Large intestine (tissue), 12 donors: ENCODE results near the gene MGA. TPM values are rescaled to one million over a fixed set of nuclear protein-coding genes. Genes with fewer than 3 reads are reported as not detected.

Experiments
- DNase-seq, 2 donors: peaks; one replicate each; pipeline versions ENCODE4 v3.0.0 to v3.0.0-alpha.2; 2013
- H3K27ac ChIP-seq: one replicate; pipeline ENCODE4 v1.5.1; 2013; ENCODE audit warnings: low read length
- H3K27me3 ChIP-seq: 2 replicates; pipeline ENCODE4 v1.6.1; 2013; ENCODE audit warnings: low read length; ENCODE audit not compliant: control insufficient read depth, insufficient read depth
- H3K36me3 ChIP-seq: 2 replicates; pipeline ENCODE4 v1.6.1; 2013; ENCODE audit warnings: low read length; ENCODE audit not compliant: control insufficient read depth, insufficient read depth
- H3K4me1 ChIP-seq: one replicate; pipeline ENCODE4 v1.6.1; 2013; ENCODE audit warnings: low read length; ENCODE audit not compliant: control insufficient read depth, insufficient read depth
- H3K4me3 ChIP-seq: one replicate; pipeline ENCODE4 v1.5.1; 2013; ENCODE audit warnings: low read length
- H3K9me3 ChIP-seq: one replicate; pipeline ENCODE4 v1.6.1; 2013; ENCODE audit warnings: mild to moderate bottlenecking, low read depth, low read length, moderate library complexity; ENCODE audit not compliant: control insufficient read depth
- WGBS: methylation state at CpG from one replicate; pipeline ENCODE4 v1.1.5; 2013; ENCODE audit warnings: low lambda C conversion rate; ENCODE audit not compliant: insufficient coverage; 5-methylcytosine and 5-hydroxymethylcytosine counted together
- long read RNA-seq, 11 donors: transcript quantifications; one replicate each; lab custom pipeline, GENCODE V29; 2026
- polyA plus RNA-seq: library from polyadenylated mRNA; unstranded; fragments of 120-200 nt; gene quantifications from one replicate; pipeline ENCODE4 v1.2.1, GENCODE V29; 2013

MGA gene
- polyA plus RNA-seq, result 18.9 TPM
- long read RNA-seq, donor 1, result 0 reads
- long read RNA-seq, donor 2, partial matches to known transcripts, result 5 of 6 reads
- long read RNA-seq, donor 2, other reads (novel, unspliced or antisense), result 0 of 6 reads
- long read RNA-seq, donor 3, result 0 reads
- long read RNA-seq, donor 4, result 0 reads
- long read RNA-seq, donor 5, partial matches to known transcripts, result 0 of 2 reads
- long read RNA-seq, donor 5, other reads (novel, unspliced or antisense), result 0 of 2 reads
- long read RNA-seq, donor 6, partial matches to known transcripts, result 0 of 2 reads
- long read RNA-seq, donor 6, other reads (novel, unspliced or antisense), result 0 of 2 reads
- long read RNA-seq, donor 7, result 0 reads
- long read RNA-seq, donor 8, partial matches to known transcripts, result 0 of 2 reads
- long read RNA-seq, donor 8, other reads (novel, unspliced or antisense), result 0 of 2 reads
- long read RNA-seq, donor 9, result 0 reads
- long read RNA-seq, donor 10, partial matches to known transcripts, result 0 of 2 reads
- long read RNA-seq, donor 10, other reads (novel, unspliced or antisense), result 0 of 2 reads
- long read RNA-seq, donor 11, result 0 reads

DNA sequence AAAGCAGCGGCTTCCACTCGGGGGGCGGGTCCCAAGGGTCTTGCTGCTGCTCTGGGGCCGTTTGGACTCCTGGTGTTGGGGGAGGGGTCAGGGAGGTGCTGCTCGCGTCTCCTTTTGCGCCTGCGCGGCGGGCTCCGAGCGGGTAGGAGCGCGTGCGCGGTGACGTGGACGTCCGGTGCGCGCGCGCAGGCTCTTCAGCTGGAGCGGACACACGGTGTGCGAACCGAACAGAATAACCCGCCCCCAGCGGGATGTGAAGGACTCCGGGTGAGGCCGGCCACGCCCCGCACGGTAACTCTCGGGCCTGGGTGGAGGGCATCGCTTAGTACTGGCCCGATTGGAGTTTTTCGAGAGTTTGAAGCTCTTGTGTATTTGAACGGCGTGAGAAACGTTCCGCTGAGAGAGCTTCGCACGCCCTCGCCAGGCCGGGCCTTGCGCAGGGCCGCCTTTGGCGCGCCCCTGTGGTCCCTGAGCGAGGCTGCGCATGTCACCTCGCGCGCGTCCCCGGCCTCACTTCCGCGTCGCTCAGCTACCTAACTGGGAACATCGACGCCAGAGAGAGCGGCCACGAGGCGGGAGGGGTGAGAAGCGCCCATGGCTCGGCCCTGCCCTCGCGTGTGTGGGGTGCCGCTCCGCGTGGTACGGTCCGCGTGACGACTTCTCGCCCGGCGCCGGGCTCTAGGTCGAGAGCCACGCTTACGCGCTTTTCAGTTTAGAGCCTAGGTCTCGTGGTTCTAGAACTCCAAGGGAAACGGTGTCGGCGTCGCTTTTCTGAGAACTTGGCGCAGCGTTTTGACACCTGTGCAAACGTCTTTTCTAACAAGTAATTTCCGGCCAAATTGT is at the start of gene MGA:
MGA (plus strand) TSS at position 171 of the 843 bp plus-strand sequence.
- H3K4me3 ChIP-seq, result peak within 1 kb of the TSS; percentile 54
- H3K27me3 ChIP-seq, result no peaks in the 10 kb centered on the region
- H3K4me1 ChIP-seq, result peaks cover 23% of the 10 kb centered on the region
- H3K36me3 ChIP-seq, result no peaks in the 10 kb centered on the region
- peak within 1 kb of the TSS; percentile 91 for H3K27ac ChIP-seq
- peaks cover 17% of the 10 kb centered on the region for H3K9me3 ChIP-seq
- DNase-seq, result peak; percentile 95 to 98
- no CpG with 5 or more reads among the region's 93 CpGs for WGBS

DNA sequence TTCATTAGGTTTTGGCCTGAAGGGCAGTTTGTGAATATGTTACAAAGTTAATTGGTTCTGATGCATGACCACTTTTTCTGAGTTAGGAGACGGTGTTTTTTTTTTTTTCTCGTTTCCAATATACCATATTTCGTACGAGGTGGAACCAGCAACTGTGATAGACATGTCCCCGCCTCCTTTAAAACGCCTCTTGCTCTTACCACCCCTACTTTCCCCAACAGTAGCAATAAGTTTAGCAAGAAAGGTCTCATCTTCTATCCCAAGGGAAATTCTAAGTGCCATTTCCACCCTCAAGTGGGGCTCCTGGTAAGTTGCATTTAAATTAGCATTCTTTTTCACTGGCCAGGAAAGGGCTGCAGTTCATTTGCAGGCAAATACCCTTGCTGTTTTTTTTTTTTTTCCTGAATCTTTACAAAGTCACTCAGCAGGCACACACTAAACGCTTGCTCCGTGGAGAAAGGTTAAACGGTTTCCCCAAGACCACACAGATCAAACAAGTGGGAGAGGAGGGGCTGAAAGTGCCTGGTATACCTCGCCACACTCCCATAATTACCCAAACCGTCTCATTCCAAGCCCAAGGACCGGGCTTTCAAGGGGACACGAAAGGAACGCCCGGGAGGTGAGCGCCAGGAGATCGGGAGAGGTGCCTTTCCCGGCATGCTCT is 39.5 kb upstream of the MGA start:
- peaks cover 11% of the 10 kb centered on the region for H3K4me1 ChIP-seq
- H3K36me3 ChIP-seq, result no peaks in the 10 kb centered on the region
- peak in 1 of 2 donors; percentile 24 for DNase-seq
- peaks cover 9% of the 10 kb centered on the region for H3K9me3 ChIP-seq
- H3K4me3 ChIP-seq, result peak overlapping the region; percentile 71
- H3K27me3 ChIP-seq, result no peaks in the 10 kb centered on the region
- WGBS, result 60% methylated on average over 1 of the region's 18 CpGs
- no peak overlapping the region for H3K27ac ChIP-seq

DNA sequence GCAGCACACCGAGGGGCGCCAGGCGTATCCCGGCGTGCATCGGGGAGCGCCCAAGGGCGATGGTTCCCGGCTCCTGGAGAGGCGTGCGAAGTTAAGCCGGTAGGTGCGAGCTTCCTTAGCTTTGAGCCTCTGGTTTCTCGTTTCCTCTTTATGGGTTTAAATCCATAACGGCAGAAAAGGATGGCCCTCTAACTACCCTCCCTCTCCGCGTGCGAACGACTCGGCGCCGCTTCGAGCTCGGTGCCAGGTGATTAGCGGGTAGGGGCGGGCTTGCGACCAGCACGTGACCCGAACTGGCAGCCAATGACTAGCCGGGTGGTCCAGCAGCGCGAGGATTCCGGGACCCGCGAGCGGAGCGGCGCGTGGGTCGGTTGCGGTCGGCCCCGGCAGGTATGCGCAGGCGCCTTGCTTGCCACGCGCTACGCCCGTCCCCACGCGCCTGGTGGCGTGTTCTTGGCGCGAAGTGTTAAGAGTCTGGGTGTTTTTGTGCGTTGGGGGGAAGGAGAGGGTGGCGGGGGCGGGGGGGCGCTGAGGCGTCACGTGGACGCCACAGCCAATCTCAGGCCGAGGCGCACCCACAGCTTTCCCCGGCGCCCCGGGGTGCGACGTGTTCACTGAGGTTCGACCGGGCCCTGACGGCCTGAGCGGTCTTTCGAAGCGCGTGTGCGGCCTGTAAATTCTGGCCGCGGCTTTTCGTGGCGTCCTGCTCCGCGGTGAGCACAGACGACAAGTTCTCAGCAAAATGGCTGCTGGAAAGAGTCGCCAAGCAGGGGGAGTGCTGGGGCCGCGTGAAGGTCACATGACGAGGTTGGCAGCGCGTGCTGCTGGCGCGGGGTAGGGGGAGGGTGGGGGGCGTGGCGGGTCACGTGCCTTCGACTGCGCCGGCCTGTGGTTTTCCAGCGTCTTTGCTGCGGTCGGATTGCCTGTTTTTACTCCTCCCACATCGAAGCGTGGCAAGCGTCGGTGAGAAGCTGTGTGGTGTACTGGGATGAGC is 38.7 kb upstream of the MGA start:
- H3K27me3 ChIP-seq, result no peaks in the 10 kb centered on the region
- peak overlapping the region; percentile 71 for H3K4me3 ChIP-seq
- H3K9me3 ChIP-seq, result peaks cover 9% of the 10 kb centered on the region
- peak overlapping the region; percentile 61 for H3K27ac ChIP-seq
- H3K4me1 ChIP-seq, result peaks cover 11% of the 10 kb centered on the region
- no CpG with 5 or more reads among the region's 104 CpGs for WGBS
- H3K36me3 ChIP-seq, result no peaks in the 10 kb centered on the region
- peak; percentile 78 to 89 for DNase-seq

DNA sequence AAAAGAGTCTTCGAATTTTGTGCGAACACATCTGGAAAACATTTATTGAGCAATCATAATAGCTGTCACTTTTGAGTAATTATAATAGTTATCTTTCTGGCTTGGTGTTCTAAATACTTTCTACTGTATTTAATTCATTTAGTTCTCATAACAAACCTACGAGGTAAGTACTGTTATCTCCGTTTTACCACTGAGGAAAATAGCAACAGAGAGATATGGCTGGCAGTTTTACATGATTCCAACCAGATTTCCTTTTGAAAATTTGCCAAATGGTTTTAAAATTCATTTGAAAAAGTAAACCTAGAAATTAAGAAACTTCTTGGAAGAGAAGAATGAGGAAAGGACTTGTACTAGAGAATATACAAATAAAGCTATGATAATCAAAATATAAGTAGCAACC is 37.3 kb upstream of the MGA start:
- no peaks in the 10 kb centered on the region for H3K36me3 ChIP-seq
- no peak for DNase-seq
- H3K4me1 ChIP-seq, result peaks cover 11% of the 10 kb centered on the region
- no peaks in the 10 kb centered on the region for H3K27me3 ChIP-seq
- H3K9me3 ChIP-seq, result peaks cover 9% of the 10 kb centered on the region
- H3K4me3 ChIP-seq, result no peak overlapping the region
- H3K27ac ChIP-seq, result no peak overlapping the region
- WGBS, result 90% methylated on average over 2 of the region's 4 CpGs

DNA sequence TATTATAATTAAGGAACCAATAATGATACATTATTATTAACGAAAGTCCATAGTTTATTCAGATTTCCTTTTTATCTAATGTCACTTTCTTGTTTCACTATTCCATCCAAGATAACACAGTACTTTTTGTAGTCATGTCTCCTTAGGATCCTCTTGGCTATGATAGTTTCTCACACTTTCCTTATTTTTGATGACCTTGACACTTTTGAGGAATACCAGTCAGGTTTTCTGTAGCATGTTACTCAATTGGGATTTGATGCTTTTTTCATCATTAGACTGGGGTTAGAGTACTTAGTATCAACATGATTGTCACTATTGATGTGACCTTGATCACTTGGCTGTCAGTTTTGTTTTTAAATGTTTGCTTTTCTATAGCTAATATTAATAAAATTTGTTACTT is 33.0 kb upstream of the MGA start:
- H3K4me3 ChIP-seq, result no peak overlapping the region
- WGBS, result 100% methylated on average over 1 of the region's 1 CpG

DNA sequence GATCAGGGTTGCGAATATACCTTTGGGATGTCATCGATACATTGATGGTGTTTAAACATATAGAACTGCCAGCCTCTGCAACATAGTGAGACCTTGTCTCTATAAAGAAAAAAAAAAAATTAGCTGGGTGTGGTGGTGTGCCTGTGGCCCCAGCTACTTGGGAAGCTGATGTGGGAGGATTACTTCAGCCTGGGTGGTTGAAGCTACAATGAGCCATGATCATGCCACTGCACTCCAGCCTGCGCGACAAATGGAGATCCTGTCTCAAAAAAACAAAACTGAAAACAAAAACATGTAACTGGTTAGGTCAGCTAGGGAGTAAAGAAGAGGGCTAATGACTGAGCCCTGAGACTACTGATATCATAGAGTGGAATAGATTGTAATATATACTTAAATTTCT is 30.7 kb upstream of the MGA start:
- Histone ChIP-seq H3K27me3 (no peaks in the 10 kb centered on the region), H3K4me1 (peaks cover 14% of the 10 kb centered on the region), H3K9me3 (no peaks in the 10 kb centered on the region), H3K4me3 (no peak overlapping the region), H3K36me3 (no peaks in the 10 kb centered on the region), H3K27ac (no peak overlapping the region)
- DNase-seq, result no peak
- 100% methylated on average over 2 of the region's 4 CpGs for WGBS

More for the DNA sequence above, 33.0 kb upstream of the MGA start:
- DNase-seq, result no peak
- Histone ChIP-seq H3K27me3 (no peaks in the 10 kb centered on the region), H3K9me3 (no peaks in the 10 kb centered on the region), H3K4me1 (peaks cover 14% of the 10 kb centered on the region), H3K36me3 (no peaks in the 10 kb centered on the region), H3K27ac (no peak overlapping the region)

DNA sequence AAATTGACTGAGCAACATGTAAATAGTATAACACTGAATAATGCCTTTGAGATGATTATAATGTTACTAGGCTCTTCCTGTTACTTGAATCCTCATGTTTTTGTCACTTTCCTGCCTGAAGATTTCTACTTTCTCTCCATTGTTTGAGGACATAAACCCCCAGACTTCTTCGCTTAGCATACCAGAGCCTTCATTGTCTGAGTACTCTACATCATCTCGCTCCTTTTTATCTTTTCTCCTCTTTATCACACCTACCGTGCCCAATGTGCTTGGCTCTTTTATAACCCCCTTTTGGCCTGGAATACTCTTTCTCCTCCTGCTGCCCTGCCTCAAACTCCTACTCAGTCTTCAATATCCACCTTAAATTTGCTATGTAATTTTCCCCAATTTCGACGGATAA is 30.3 kb upstream of the MGA start:
- Histone ChIP-seq H3K4me3 (no peak overlapping the region), H3K4me1 (peaks cover 14% of the 10 kb centered on the region), H3K9me3 (no peaks in the 10 kb centered on the region), H3K27me3 (no peaks in the 10 kb centered on the region), H3K27ac (no peak overlapping the region), H3K36me3 (no peaks in the 10 kb centered on the region)
- no peak for DNase-seq
- WGBS, result 55% methylated on average over 5 of the region's 5 CpGs

DNA sequence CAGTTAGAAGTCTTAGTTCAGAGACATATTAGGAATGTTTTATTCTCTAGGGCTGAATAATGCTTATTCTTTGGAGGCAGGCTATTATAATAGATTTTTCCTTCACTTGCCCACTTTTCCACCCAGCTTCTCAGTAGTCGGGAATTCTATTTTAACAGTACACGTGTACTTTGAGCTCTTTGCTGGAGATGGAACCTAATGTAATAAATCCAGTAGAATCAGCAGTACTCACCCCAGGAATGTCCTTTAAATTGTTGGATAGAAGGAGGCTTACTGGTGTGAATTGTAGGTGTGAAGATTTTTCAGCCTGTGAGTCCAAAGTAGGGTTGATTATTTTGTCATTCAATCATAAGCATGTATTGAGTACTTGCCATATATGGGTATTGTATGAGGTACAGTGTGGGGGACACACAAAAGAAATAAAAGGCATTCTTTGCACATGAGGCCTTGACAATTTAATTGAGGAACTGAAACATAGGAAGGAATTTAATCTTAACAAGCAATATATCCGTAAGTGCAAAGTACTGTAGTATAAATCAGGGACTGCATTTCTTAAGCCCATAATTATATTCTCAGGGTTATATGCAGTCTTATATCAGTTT is 29.5 kb upstream of the MGA start:
- Histone ChIP-seq H3K9me3 (no peaks in the 10 kb centered on the region), H3K27me3 (no peaks in the 10 kb centered on the region), H3K4me1 (peaks cover 14% of the 10 kb centered on the region), H3K36me3 (no peaks in the 10 kb centered on the region), H3K27ac (peak overlapping the region; percentile 14), H3K4me3 (no peak overlapping the region)
- no CpG with 5 or more reads among the region's 3 CpGs for WGBS
- DNase-seq, result peak; percentile 26 to 65

DNA sequence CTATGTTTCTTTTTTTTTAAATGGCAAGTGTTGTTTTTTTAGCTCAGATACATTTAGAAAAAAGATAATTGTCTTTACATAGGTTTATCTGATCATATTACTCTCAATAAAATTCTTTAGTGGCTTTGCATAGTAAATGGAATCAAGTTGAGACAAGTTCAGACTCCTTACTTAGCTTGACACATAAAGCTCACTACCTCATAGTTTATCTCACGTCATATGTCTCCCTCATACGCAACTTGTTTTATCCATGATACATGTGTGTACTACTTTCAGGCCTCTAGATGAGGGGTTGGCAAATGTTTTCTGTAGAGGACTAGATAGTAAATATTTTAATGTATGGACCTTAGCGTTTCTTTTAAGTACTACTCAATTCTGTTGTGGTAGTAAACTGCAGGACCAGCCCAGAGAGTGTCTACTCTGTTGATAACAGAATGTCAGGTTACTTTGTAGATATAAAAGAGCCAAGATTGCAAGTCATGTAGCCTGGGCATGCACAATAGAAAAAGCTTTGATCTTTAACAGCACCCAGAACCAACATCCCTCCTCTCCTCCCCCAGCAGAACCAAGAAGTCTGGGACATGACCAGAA is 28.2 kb upstream of the MGA start:
- Histone ChIP-seq H3K4me3 (no peak overlapping the region), H3K27ac (no peak overlapping the region), H3K4me1 (peaks cover 14% of the 10 kb centered on the region), H3K27me3 (no peaks in the 10 kb centered on the region), H3K9me3 (no peaks in the 10 kb centered on the region), H3K36me3 (no peaks in the 10 kb centered on the region)
- no CpG with 5 or more reads among the region's 3 CpGs for WGBS
- no peak for DNase-seq
